ENCODE results near the gene CDYL2.
"Not testable (repeated sequence)": the region's sequence is repeated elsewhere in the genome, so short reads cannot be mapped to it uniquely, and the experiment has no call there.

CDYL2 gene

GRCh38 chr16:80804526-80805383 is at the start of gene CDYL2:
Gene CDYL2 (minus strand): TSS chr16:80804598. CDS start chr16:80804173, 425 bp downstream.
- DNase-seq: no peak

GRCh38 chr16:80852261-80852872 is 48.0 kb upstream of the CDYL2 start:
- DNase-seq: no peak

DNA sequence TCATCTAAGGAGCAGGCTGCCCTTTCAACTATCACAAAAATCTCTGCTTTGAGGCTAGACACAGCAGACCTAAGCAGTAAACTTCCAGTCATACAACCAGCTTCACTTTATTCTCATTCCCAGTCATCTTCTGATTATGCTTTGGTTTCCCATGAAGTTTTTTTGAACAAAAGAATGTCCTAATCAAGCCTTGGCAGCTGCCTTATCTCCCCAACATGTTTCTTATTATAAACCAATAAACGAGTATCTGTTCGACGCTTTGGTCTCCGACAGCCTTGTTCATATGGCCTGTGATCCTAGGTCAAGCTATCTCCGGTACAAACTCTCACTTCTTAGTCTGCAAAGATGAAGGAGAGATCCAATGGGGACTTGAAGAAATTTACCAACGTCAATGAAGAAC is 47.4 kb upstream of the CDYL2 start:
- DNase-seq: no peak

- no peak for DNase-seq
Measured at GRCh38 chr16:80850757-80851156, 46.4 kb upstream of the CDYL2 start.

- DNase-seq: no peak
Measured at GRCh38 chr16:80848862-80849261, 44.5 kb upstream of the CDYL2 start.

DNA sequence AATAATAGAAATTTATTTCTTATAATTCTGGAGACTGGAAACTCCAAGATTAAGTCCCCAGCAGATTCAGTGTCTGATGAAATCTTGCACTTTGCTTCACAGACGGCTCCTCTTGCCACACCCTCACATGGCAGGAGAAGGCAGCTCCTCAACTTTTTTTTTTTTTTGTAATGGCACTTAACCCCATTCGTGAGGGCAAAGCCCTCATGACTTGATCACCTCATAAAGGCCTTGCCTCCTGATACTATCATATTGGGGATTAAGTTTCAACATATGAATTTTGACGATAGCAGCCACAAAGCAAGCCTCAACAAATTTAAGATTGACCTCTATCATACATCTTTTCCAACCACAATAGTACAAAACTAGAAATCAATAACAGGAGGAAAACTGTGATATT is 42.3 kb upstream of the CDYL2 start:
- DNase-seq: no peak

- no peak for DNase-seq
Measured at GRCh38 chr16:80846275-80846674, 41.9 kb upstream of the CDYL2 start.

DNA sequence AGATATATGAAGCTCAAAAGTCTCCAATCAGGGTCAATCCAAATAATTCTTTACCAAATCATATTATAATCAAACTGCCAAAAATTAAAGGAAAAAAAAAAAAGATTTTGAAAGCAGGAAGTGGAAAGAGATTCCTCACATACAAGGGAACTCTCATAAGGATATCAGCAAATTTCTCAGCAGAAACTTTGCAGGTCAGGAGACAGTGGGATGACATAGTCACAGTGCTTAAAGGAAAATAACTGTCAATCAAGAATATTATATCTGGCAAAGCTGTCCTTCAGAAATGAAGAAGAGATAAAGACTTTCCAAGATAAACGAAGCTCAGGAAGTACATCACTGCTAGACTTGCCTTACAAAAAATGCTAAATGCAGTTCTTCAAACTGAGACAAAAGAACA is 40.0 kb upstream of the CDYL2 start:
- no peak for DNase-seq

- no peak for DNase-seq
Measured at GRCh38 chr16:80841231-80841630, 36.8 kb upstream of the CDYL2 start.

- DNase-seq: no peak
Measured at GRCh38 chr16:80837533-80838147, 33.2 kb upstream of the CDYL2 start.

GRCh38 chr16:80836846-80837245 is 32.4 kb upstream of the CDYL2 start:
- no peak for DNase-seq

DNA sequence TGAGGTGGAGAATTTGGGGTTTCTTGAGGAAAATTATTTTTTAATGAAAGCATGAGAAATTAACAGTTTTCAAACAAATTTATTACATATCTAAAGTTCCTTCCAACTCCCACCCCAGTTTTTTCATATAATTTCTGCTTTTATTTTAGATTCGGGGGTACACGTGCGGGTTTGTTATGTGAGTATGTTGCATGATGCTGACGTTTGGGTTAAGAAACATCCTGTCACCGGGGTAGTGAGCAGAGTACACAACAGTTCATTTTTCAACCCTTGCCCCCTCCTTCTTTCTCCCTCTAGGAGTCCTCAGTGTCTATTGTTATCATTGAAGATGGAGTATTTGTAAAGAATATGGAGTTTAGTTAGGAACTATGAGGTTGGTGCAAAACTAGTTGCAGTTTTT is 31.8 kb upstream of the CDYL2 start:
- no peak for DNase-seq

DNA sequence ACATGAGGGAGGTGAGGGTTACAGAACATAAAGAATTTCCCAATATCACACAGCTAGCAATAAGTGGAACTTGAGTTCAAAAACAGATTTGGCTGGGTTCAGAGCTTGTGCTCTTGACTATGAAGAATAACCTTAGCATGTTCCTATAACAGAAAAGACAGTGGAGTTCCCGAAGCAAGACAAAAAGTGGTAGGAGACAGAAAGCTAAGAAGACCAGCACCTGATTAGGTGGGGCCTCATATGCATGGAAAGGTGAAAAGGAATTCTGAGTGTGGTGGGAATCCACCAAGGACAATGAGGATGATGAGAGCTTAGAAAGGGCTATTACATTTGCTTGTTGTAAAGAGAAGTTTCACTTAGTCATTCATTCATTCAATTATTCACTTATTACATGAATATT is 26.6 kb upstream of the CDYL2 start:
- DNase-seq: no peak

DNA sequence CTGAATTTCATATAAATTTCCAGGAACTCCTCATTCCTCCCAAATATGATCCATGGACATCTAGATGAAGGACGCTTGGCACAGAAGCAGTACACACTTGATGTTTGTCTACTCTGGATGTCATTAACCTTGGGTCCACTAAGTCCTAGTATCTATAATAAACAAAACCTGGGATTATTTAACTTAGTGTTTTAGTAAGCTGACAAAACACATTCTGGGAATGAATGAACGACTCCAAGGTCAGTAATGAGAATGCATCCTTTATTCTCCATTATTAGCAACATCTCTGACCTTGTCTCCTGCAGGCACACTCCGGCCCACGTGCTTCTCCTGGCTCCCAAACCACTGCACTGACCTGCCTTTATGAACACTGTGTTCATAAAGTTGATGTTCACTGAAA is 24.1 kb upstream of the CDYL2 start:
- no peak for DNase-seq

GRCh38 chr16:80827007-80827406 is 22.6 kb upstream of the CDYL2 start:
- no peak for DNase-seq

DNA sequence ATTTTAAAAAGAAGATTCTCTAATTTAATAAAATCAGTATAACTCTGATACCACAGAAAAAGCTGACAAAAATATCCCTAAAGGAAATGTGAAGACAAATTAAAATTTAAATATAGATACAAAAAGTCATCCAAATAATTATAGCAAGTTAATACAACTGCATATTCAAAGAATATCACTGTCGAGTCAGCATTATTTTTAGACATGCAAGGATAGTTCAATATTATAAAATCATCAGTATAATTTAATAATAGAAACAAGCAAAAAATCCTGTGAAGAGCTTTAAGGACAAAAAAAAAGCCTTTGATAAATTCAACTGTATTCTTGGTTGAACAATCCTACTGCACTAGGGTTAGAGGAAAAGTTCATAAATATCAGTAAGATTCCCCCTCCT is 21.0 kb upstream of the CDYL2 start:
- DNase-seq: no peak

GRCh38 chr16:80824623-80825364 is 20.4 kb upstream of the CDYL2 start:
- no peak for DNase-seq

DNA sequence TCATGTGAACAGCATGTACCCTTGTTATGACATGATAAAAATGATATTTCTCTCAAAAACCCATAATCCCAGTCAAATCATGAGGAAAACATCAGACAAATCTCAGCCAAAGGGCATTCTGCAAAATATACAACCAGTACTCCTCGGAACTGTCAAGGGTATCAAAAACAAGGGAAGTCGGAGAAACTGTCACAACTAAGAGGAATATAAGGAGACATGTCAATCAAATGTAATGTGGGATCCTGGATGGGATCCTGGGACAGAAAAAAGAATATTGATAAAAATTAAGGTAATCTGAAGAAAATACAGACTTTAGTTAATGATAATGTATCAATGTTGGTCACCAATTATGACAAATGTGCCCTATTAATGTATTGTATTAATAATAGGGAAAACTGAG is 15.6 kb upstream of the CDYL2 start:
- no peak for DNase-seq

DNA sequence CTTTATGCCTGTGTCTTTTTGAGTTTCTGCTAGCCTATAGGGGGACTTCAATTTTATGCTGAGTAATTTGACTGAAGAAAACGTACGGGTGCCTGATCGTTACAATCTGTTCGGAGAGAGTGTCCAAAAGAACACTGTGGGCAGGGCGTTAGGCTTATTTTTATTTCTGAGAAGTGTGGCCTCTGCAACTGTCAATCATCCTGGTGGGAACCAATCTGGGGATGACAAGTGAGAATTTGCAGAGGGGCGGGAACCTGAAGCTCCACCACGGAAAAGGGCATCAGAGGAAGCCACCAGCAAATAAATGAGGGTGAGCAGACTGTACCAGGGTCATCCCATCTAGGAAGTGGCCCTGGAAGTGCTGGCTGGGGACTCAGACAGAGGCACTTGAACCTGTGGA is 12.0 kb upstream of the CDYL2 start:
- no peak for DNase-seq

DNA sequence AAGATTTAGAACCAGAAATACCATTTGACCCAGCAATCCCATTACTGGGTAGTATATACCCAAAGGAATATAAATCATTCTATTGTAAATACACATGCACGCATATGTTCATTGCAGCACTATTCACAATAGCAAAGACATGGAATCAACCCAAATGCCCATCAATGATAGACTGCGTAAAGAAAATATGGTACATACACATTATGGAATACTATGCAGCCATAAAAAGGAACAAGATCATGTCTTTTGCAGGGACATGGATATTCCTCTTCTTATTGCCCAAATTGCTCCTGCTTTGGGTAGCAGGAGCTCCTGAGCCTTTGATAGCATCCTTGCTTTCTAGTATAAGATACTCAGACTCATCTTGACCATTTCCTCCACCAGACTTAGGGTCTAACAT is 10.9 kb upstream of the CDYL2 start:
- not testable (repeated sequence) for DNase-seq

GRCh38 chr16:80812593-80812992 is 8.2 kb upstream of the CDYL2 start:
- DNase-seq: no peak

DNA sequence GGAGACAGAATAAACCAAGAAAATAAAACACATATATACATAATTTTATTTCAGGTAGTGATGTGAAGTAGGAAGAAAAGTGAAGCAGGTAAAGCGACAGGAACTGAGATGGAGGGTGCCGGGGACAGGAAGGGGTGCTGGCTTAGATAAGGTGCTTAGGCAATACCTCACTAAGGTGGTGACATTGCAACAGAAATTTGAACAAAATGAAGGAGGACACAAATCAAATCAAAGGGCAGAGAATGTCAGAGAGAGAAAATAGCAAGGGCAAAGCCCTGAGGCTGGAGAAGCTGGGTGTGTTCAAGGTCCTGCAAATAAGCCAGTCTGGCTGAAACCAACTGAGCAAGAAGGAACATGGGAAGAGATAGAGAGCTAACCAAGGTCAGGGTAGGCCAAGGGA is 5.0 kb upstream of the CDYL2 start:
- DNase-seq: no peak

GRCh38 chr16:80807906-80808305 is 3.5 kb upstream of the CDYL2 start:
- DNase-seq: no peak

All from GOT3 (cell line).